Adrenal gland (tissue), 12 donors: Measurements from ENCODE around the gene IRF8. TPM values are rescaled to one million over a fixed set of nuclear protein-coding genes. Genes with fewer than 3 reads are reported as not detected.

ENCODE experiments used
- DNase-seq, 7 donors: peaks; one replicate each; pipeline ENCODE4 v3.0.0-alpha.2; 2019 to 2020
- H3K27ac ChIP-seq, 5 donors: fragments of 200-600 bp; sonication (generic) in 4 of 5; 1 replicate in 3 of 5; 2 replicates in 2 of 5; pipeline versions ENCODE4 v1.5.1 to v1.8.0; 2016 to 2020; ENCODE audit warnings: mild to moderate bottlenecking in 1 of 5
- H3K27me3 ChIP-seq: fragments of 200-600 bp; 2 replicates; pipeline ENCODE4 v1.8.0; 2021
- H3K36me3 ChIP-seq, 2 donors: fragments of 200-600 bp; replicated peaks in 1 of 2; 1 replicate in 1 of 2; 2 replicates in 1 of 2; pipeline versions ENCODE4 v1.5.1 to v1.8.0; 2018 to 2022
- H3K4me1 ChIP-seq, 2 donors: fragments of 200-600 bp; replicated peaks in 1 of 2; 1 replicate in 1 of 2; 2 replicates in 1 of 2; pipeline versions ENCODE4 v1.5.1 to v1.8.0; 2018 to 2021
- H3K4me3 ChIP-seq, 4 donors: fragments of 200-600 bp; sonication (generic) in 3 of 4; one replicate each; pipeline ENCODE4 v1.5.1; 2016 to 2018
- H3K9me3 ChIP-seq, 3 donors: fragments of 200-600 bp; sonication (generic) in 1 of 3; replicated peaks in 1 of 3; 1 replicate in 2 of 3; 2 replicates in 1 of 3; pipeline versions ENCODE4 v1.5.1 to v1.8.0; 2016 to 2021
- CTCF ChIP-seq, 6 experiments: fragments of 450-650 bp in 4 of 6; fragments of 200-600 bp in 2 of 6; sonication (generic) in 1 of 6; IDR thresholded peaks; 1 replicate in 5 of 6; 2 replicates in 1 of 6; pipeline versions ENCODE4 v1.5.1 to v1.8.0; 2016 to 2021; ENCODE audit warnings: antibody characterized with exemption in 6 of 6, mild to moderate bottlenecking in 2 of 6, moderate library complexity in 1 of 6
- POLR2A ChIP-seq, 2 donors: fragments of 450-650 bp; IDR thresholded peaks; one replicate each; pipeline ENCODE4 v1.6.1; 2017; ENCODE audit warnings: antibody characterized with exemption in 2 of 2, mild to moderate bottlenecking in 2 of 2, moderate library complexity in 1 of 2
- WGBS, 4 donors: extraction: QIAGEN DNeasy Blood & Tissue Kit in 2 of 4; methylation state at CpG; one replicate each; pipeline versions ENCODE4 v1.1.5 to v1.1.7; 2013 to 2017; 5-methylcytosine and 5-hydroxymethylcytosine counted together
- intact Hi-C, 2 donors: fragments of 100-400 bp; cut with DNase I; formaldehyde crosslinking; loops; one replicate each; pipeline versions ENCODE4 v1.14.1 to v1.15.0; 2022 to 2023
- polyA plus RNA-seq, 3 donors: library from polyadenylated mRNA; stranded (reverse); fragments of 200-250 nt in 2 of 3; fragments of 350-450 nt in 1 of 3; fragmentation: Illumina TruSeq in 1 of 3; extraction: RNeasy Lipid Tissue Mini Kit (QIAGEN cat#74804) in 1 of 3; gene quantifications; one replicate each; pipeline ENCODE4 v1.2.3, GENCODE V29; 2013 to 2014
- total RNA-seq, 9 donors: library from RNA; depleted of rRNA in 4 of 9; stranded (reverse); fragments of >200 nt in 4 of 9; fragments of 120-200 nt in 1 of 9; fragmentation: NEBNext Ultra II Directional in 1 of 9; extraction: Animal tissue kit (Norgen Biotek cat#: 25700) in 1 of 9; gene quantifications; one replicate each; pipeline versions ENCODE4 v1.1.0 to v1.2.4, GENCODE V29; 2013 to 2023
- donor health status: healthy with polysubstance abuse.
- donor health status: Bipolar disorder and iron deficiency.
- donor health status: DM: yes; HTN: yes; CAD: no.
- donor health status: DM: no; HTN: no; CAD: no.
- donor health status: DM: no; HTN: no; CAD: no.
- donor health status: DM: yes; HTN: yes; CAD: no.

IRF8 gene
- total and polyA plus RNA-seq, 12 donors, result 3.4 to 40.1 (median 16.3) TPM

GRCh38 chr16:85864965-85865364 is 34.0 kb upstream of the IRF8 start:
- TF ChIP-seq CTCF (IDR thresholded peaks at IDR 0.05) (no peak), POLR2A (IDR thresholded peaks at IDR 0.05) (no peak)

GRCh38 chr16:85867189-85867588 is 31.8 kb upstream of the IRF8 start:
- WGBS, 4 donors, result 72 to 75% (median 73%) methylated on average over 2 of the region's 2 CpGs
- H3K4me1 ChIP-seq, result peaks cover 0 to 3% of the 10 kb centered on the region in 2 donors
- no peak for DNase-seq
- H3K4me3 ChIP-seq, result no peak overlapping the region
- H3K9me3 ChIP-seq, result no peaks in the 10 kb centered on the region
- intact Hi-C loops, result no loop called here
- H3K27me3 ChIP-seq, result no peaks in the 10 kb centered on the region
- no peaks in the 10 kb centered on the region for H3K36me3 ChIP-seq
- H3K27ac ChIP-seq, result no peak overlapping the region
- TF ChIP-seq CTCF (IDR thresholded peaks at IDR 0.05) (no peak), POLR2A (IDR thresholded peaks at IDR 0.05) (no peak)

More at GRCh38 chr16:85864965-85865364, 34.0 kb upstream of the IRF8 start:
- no peaks in the 10 kb centered on the region for H3K36me3 ChIP-seq
- no peak for DNase-seq
- H3K4me1 ChIP-seq, result no peaks in the 10 kb centered on the region
- H3K27ac ChIP-seq, result no peak overlapping the region
- WGBS, 4 donors, result 85 to 98% (median 96%) methylated on average over 1 of the region's 1 CpG
- H3K9me3 ChIP-seq, result no peaks in the 10 kb centered on the region
- intact Hi-C loops, result no loop called here
- H3K27me3 ChIP-seq, result no peaks in the 10 kb centered on the region
- no peak overlapping the region for H3K4me3 ChIP-seq

GRCh38 chr16:85868495-85868894 is 30.5 kb upstream of the IRF8 start:
- intact Hi-C loops, result no loop called here
- 79 to 85% (median 82%) methylated on average over 8 of the region's 8 CpGs for whole genome bisulfite sequencing, 4 donors

GRCh38 chr16:85869206-85869605 is 29.8 kb upstream of the IRF8 start:
- Histone ChIP-seq H3K27ac (no peak overlapping the region), H3K9me3 (no peaks in the 10 kb centered on the region), H3K36me3 (no peaks in the 10 kb centered on the region), H3K4me1 (peaks cover 0 to 3% of the 10 kb centered on the region in 2 donors), H3K4me3 (no peak overlapping the region), H3K27me3 (no peaks in the 10 kb centered on the region)
- no peak for DNase-seq
- TF ChIP-seq POLR2A (IDR thresholded peaks at IDR 0.05) (no peak), CTCF (IDR thresholded peaks at IDR 0.05) (no peak)
- intact Hi-C loops, result no loop called here

More at GRCh38 chr16:85868495-85868894, 30.5 kb upstream of the IRF8 start:
- no peak for TF ChIP-seq CTCF (IDR thresholded peaks at IDR 0.05)
- Histone ChIP-seq H3K27ac (no peak overlapping the region), H3K36me3 (no peaks in the 10 kb centered on the region), H3K27me3 (no peaks in the 10 kb centered on the region), H3K4me3 (no peak overlapping the region), H3K4me1 (peaks cover 0 to 3% of the 10 kb centered on the region in 2 donors), H3K9me3 (no peaks in the 10 kb centered on the region)
- DNase-seq, result no peak
